GM23338 (cell line): ENCODE results near the gene JARID2. TPM values are rescaled to one million over a fixed set of nuclear protein-coding genes. Genes with fewer than 3 reads are reported as not detected.

ENCODE experiments used
- ATAC-seq: fragments of 200-7000 bp; cut with Tn5 transposase; 3 replicates; pipeline ENCODE4 v1.9.1; 2020
- DNase-seq: peaks from one replicate; pipeline ENCODE4 v3.0.0-alpha.2; 2015; ENCODE audit warnings: low spot score
- H2AFZ ChIP-seq: fragments of 200-600 bp; sonication (generic); 2 replicates; pipeline ENCODE4 v1.8.0; 2016; ENCODE audit warnings: antibody characterized with exemption, mild to moderate bottlenecking, moderate library complexity
- H3F3A ChIP-seq: fragments of 200-600 bp; sonication (generic); replicated peaks from 2 replicates; pipeline ENCODE4 v1.8.0; 2017; ENCODE audit warnings: antibody characterized with exemption, mixed run types, low read depth
- H3K27ac ChIP-seq: fragments of 200-600 bp; sonication (generic); 2 replicates; pipeline ENCODE4 v1.6.1; 2016; ENCODE audit warnings: low read depth
- H3K27me3 ChIP-seq: fragments of 200-600 bp; sonication (generic); 2 replicates; pipeline ENCODE4 v1.8.0; 2016; ENCODE audit warnings: mild to moderate bottlenecking, mixed run types, moderate library complexity; ENCODE audit not compliant: insufficient read depth
- H3K36me3 ChIP-seq: fragments of 200-600 bp; sonication (generic); 2 replicates; pipeline ENCODE4 v1.8.0; 2016; ENCODE audit warnings: mild to moderate bottlenecking; ENCODE audit not compliant: insufficient read depth
- H3K4me1 ChIP-seq: fragments of 200-600 bp; sonication (generic); 2 replicates; pipeline ENCODE4 v1.8.0; 2016; ENCODE audit warnings: mild to moderate bottlenecking, moderate library complexity; ENCODE audit not compliant: insufficient read depth
- H3K4me2 ChIP-seq: fragments of 200-600 bp; sonication (generic); 2 replicates; pipeline ENCODE4 v1.7.1; 2017; ENCODE audit warnings: mixed run types
- H3K4me3 ChIP-seq: fragments of 200-600 bp; sonication (generic); 2 replicates; pipeline ENCODE4 v1.6.1; 2016; ENCODE audit warnings: mixed run types
- H3K79me2 ChIP-seq: fragments of 200-600 bp; sonication (generic); replicated peaks from 2 replicates; pipeline ENCODE4 v1.8.0; 2017; ENCODE audit warnings: mild to moderate bottlenecking; ENCODE audit not compliant: insufficient read depth
- H3K9me2 ChIP-seq: fragments of 200-600 bp; sonication (generic); 2 replicates; pipeline ENCODE4 v1.8.0; 2017; ENCODE audit not compliant: insufficient read depth
- H4K20me1 ChIP-seq: fragments of 200-600 bp; sonication (generic); replicated peaks from 2 replicates; pipeline ENCODE4 v1.8.0; 2017; ENCODE audit warnings: mild to moderate bottlenecking; ENCODE audit not compliant: insufficient read depth
- H3K27ac Mint-ChIP-seq: 2 replicates; pipeline ENCODE4 v1.8.0; 2020; ENCODE audit warnings: inconsistent platforms, mild to moderate bottlenecking, moderate library complexity, mixed read lengths
- H3K27me3 Mint-ChIP-seq: 3 replicates; pipeline ENCODE4 v1.8.0; 2022; ENCODE audit warnings: low read depth, mild to moderate bottlenecking, moderate library complexity, mixed read lengths, inconsistent platforms; ENCODE audit not compliant: insufficient read depth, poor library complexity
- H3K36me3 Mint-ChIP-seq: 3 replicates; pipeline ENCODE4 v1.8.0; 2021; ENCODE audit warnings: low read depth, mild to moderate bottlenecking, inconsistent platforms, moderate library complexity, mixed read lengths
- H3K4me1 Mint-ChIP-seq: 3 replicates; pipeline ENCODE4 v1.8.0; 2020; ENCODE audit warnings: mild to moderate bottlenecking, inconsistent platforms, mixed read lengths
- H3K4me3 Mint-ChIP-seq: 3 replicates; pipeline ENCODE4 v1.8.0; 2021; ENCODE audit warnings: moderate library complexity, mild to moderate bottlenecking, inconsistent platforms, mixed read lengths
- H3K9me3 Mint-ChIP-seq: 3 replicates; pipeline ENCODE4 v1.8.0; 2020; ENCODE audit warnings: moderate library complexity, mild to moderate bottlenecking, inconsistent platforms, mixed read lengths
- EZH2 ChIP-seq: fragments of 200-600 bp; sonication (generic); IDR thresholded peaks from one replicate; pipeline ENCODE4 v1.8.0; 2017; ENCODE audit warnings: antibody characterized with exemption, mild to moderate bottlenecking, low read depth; ENCODE audit not compliant: unreplicated experiment
- POLR2AphosphoS5 ChIP-seq: IDR thresholded peaks from 2 replicates; pipeline ENCODE4 v1.6.1; 2016; ENCODE audit warnings: antibody characterized with exemption, low read depth
- ZNF114 ChIP-seq: fragments of 250-450 bp; sonication (Bioruptor Pico); IDR thresholded peaks from 2 replicates; pipeline ENCODE4 v1.5.0; 2020; ENCODE audit warnings: mild to moderate bottlenecking, moderate library complexity
- polyA plus RNA-seq: library from polyadenylated mRNA; unstranded; fragments of >200 nt; fragmentation: Nextera tagmentation; extraction: Ambion mirVana; gene quantifications from 2 replicates; pipeline ENCODE4 v1.2.1, GENCODE V29; 2016
- total RNA-seq: library from RNA; depleted of rRNA; stranded (reverse); fragments of >200 nt; shearing (Covaris generic); gene quantifications from 2 replicates; pipeline ENCODE4 v1.2.3, GENCODE V29; 2014
- TF ChIP-seq, protein P1 (sequence below), 2 experiments: fragments of 200-600 bp in 1 of 2; sonication (generic) in 1 of 2; conservative IDR thresholded peaks; 2 replicates each; pipeline versions ENCODE4 v1.5.1 to v1.6.1; 2016 to 2017; ENCODE audit warnings: antibody characterized with exemption in 2 of 2, low read depth in 2 of 2, mild to moderate bottlenecking in 2 of 2, moderate library complexity in 1 of 2
- TF ChIP-seq, protein P2 (sequence below): IDR thresholded peaks from one replicate; pipeline ENCODE4 v1.6.1; 2018; ENCODE audit warnings: antibody characterized with exemption; ENCODE audit not compliant: unreplicated experiment
- TF ChIP-seq, protein P3 (sequence below): IDR thresholded peaks from 2 replicates; pipeline ENCODE4 v1.6.1; 2016; ENCODE audit warnings: antibody characterized with exemption

JARID2 gene
- total and polyA plus RNA-seq, 2 experiments from 2014 or later, result 92.8 to 196 TPM

DNA sequence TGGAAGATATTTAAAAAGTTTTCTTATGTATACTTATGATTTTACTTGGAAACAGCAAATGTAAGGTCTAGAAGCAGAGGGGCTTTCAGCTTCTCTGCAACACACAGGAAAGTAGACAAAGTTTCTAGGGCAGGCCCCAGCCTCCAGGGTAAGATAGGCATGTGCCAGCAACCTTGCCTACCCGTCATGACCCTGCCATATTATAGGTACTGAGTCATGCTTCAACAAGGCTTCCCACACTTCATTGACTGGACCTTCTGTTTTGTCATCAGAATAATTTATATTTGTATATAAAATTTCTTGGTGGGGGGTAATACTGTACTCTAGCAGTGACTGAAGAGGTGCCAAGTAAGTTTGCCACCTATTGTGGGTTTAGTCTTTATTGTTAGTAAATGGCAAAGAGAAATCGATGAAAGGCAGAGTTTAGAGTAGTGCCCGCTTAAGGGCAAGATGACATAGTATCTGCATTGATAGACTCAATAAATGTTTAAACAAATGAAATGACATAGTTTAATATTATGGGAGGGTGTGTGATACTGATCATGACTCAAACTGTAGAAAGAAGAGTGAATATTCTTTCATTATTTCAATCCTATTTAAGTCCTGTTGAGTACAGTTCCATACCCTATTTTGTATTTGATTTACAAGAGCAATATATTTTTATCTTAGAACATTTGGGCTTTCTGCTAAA, 95.6 kb downstream of the JARID2 start:
- DNase-seq (no peak), ATAC-seq (no peak)
- Histone ChIP-seq H4K20me1 (peaks cover 94% of the 10 kb centered on the region), H3F3A (peaks cover 25% of the 10 kb centered on the region), H2AFZ (no peak overlapping the region), H3K4me1 (peaks cover 99% of the 10 kb centered on the region), H3K36me3 (no peaks in the 10 kb centered on the region), H3K27ac (peak overlapping the region; percentile 35; the same call in 1 of the 2 replicates), H3K4me3 (peak overlapping the region; percentile 18; the same call in 1 of the 2 replicates), H3K9me2 (no peaks in the 10 kb centered on the region), H3K27me3 (no peaks in the 10 kb centered on the region), H3K79me2 (peaks cover 100% of the 10 kb centered on the region), H3K4me2 (peak overlapping the region; percentile 72)
- Mint-ChIP-seq H3K36me3 (peaks cover 3% of the 10 kb centered on the region; the same call in 2 of the 3 replicates), H3K4me1 (peaks cover 89% of the 10 kb centered on the region), H3K27me3 (peaks cover 25% of the 10 kb centered on the region), H3K9me3 (no peaks in the 10 kb centered on the region; the same call in 2 of the 3 replicates), H3K27ac (no peak overlapping the region), H3K4me3 (peak overlapping the region; percentile 43; the same call in 2 of the 3 replicates)
- TF ChIP-seq, protein P1, sequence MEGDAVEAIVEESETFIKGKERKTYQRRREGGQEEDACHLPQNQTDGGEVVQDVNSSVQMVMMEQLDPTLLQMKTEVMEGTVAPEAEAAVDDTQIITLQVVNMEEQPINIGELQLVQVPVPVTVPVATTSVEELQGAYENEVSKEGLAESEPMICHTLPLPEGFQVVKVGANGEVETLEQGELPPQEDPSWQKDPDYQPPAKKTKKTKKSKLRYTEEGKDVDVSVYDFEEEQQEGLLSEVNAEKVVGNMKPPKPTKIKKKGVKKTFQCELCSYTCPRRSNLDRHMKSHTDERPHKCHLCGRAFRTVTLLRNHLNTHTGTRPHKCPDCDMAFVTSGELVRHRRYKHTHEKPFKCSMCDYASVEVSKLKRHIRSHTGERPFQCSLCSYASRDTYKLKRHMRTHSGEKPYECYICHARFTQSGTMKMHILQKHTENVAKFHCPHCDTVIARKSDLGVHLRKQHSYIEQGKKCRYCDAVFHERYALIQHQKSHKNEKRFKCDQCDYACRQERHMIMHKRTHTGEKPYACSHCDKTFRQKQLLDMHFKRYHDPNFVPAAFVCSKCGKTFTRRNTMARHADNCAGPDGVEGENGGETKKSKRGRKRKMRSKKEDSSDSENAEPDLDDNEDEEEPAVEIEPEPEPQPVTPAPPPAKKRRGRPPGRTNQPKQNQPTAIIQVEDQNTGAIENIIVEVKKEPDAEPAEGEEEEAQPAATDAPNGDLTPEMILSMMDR (conservative IDR thresholded peaks at IDR 0.05; ENCODE audit: low read depth in 2 of 2), result no peak
- TF ChIP-seq EZH2 (no peak), POLR2AphosphoS5 (peak; percentile 16; the same call in 1 of the 2 replicates)

DNA sequence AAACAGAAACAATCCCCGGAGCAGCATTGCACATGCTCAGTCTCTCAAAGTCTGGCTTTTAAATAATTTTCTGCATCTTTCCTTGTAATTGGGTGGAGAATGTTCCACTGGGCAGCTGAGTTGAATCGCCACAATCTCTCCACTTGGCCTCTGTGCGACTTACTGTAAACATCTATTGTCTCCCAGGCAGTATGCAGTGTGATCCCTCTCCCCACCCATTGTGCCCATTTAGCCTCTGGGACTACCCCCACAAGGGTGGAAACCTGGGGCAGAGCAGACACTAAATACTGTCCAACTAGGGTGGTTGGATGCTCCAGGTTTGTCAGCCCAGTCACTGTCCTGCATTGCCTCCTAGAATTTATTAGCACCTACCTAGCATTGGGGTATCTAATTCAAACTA, 96.2 kb downstream of the JARID2 start:
- ATAC-seq (peak; percentile 51), DNase-seq (no peak)
- Histone ChIP-seq H3F3A (peaks cover 25% of the 10 kb centered on the region), H3K27ac (peak overlapping the region; percentile 35; the same call in 1 of the 2 replicates), H3K27me3 (no peaks in the 10 kb centered on the region), H3K9me2 (no peaks in the 10 kb centered on the region), H3K4me2 (peak overlapping the region; percentile 72), H3K36me3 (no peaks in the 10 kb centered on the region), H3K4me1 (peaks cover 99% of the 10 kb centered on the region), H3K79me2 (peaks cover 100% of the 10 kb centered on the region), H2AFZ (no peak overlapping the region), H3K4me3 (peak overlapping the region; percentile 18; the same call in 1 of the 2 replicates), H4K20me1 (peaks cover 95% of the 10 kb centered on the region)
- Mint-ChIP-seq H3K27ac (peak overlapping the region; percentile 80; the same call in 1 of the 2 replicates), H3K4me3 (peak overlapping the region; percentile 43), H3K36me3 (peaks cover 3% of the 10 kb centered on the region; the same call in 2 of the 3 replicates), H3K27me3 (peaks cover 26% of the 10 kb centered on the region), H3K9me3 (no peaks in the 10 kb centered on the region; the same call in 2 of the 3 replicates), H3K4me1 (peaks cover 89% of the 10 kb centered on the region)
- TF ChIP-seq ZNF114 (CRISPR knock-in tag), result no peak
- TF ChIP-seq, protein P2, sequence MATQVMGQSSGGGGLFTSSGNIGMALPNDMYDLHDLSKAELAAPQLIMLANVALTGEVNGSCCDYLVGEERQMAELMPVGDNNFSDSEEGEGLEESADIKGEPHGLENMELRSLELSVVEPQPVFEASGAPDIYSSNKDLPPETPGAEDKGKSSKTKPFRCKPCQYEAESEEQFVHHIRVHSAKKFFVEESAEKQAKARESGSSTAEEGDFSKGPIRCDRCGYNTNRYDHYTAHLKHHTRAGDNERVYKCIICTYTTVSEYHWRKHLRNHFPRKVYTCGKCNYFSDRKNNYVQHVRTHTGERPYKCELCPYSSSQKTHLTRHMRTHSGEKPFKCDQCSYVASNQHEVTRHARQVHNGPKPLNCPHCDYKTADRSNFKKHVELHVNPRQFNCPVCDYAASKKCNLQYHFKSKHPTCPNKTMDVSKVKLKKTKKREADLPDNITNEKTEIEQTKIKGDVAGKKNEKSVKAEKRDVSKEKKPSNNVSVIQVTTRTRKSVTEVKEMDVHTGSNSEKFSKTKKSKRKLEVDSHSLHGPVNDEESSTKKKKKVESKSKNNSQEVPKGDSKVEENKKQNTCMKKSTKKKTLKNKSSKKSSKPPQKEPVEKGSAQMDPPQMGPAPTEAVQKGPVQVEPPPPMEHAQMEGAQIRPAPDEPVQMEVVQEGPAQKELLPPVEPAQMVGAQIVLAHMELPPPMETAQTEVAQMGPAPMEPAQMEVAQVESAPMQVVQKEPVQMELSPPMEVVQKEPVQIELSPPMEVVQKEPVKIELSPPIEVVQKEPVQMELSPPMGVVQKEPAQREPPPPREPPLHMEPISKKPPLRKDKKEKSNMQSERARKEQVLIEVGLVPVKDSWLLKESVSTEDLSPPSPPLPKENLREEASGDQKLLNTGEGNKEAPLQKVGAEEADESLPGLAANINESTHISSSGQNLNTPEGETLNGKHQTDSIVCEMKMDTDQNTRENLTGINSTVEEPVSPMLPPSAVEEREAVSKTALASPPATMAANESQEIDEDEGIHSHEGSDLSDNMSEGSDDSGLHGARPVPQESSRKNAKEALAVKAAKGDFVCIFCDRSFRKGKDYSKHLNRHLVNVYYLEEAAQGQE, result no peak
- TF ChIP-seq, protein P3, sequence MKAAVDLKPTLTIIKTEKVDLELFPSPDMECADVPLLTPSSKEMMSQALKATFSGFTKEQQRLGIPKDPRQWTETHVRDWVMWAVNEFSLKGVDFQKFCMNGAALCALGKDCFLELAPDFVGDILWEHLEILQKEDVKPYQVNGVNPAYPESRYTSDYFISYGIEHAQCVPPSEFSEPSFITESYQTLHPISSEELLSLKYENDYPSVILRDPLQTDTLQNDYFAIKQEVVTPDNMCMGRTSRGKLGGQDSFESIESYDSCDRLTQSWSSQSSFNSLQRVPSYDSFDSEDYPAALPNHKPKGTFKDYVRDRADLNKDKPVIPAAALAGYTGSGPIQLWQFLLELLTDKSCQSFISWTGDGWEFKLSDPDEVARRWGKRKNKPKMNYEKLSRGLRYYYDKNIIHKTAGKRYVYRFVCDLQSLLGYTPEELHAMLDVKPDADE, result no peak
- TF ChIP-seq, protein P1 (conservative IDR thresholded peaks at IDR 0.05; ENCODE audit: low read depth in 2 of 2), result no peak
